Activated CD4-positive, alpha-beta T cell treated with anti-CD3 and anti-CD28 coated beads for 4 hours (primary cell): ENCODE measurements around the gene DPY19L3.

Experiments
- DNase-seq, 2 donors: peaks; one replicate each; pipeline ENCODE4 v3.0.0-alpha.2; 2020

The DPY19L3 gene

GRCh38 chr19:32532233-32532632 is 126.7 kb downstream of the DPY19L3 start:
- no peak for DNase-seq
